HG03575 (cell line): ENCODE data around the gene KLHL29.

Experiments used
- ATAC-seq: cut with Tn5 transposase; IDR thresholded peaks from one replicate; pipeline ENCODE4 v1.9.1; 2021; ENCODE audit not compliant: unreplicated experiment, insufficient number of reproducible peaks, low FRiP score; ENCODE audit errors: extremely low read depth

Gene KLHL29

DNA sequence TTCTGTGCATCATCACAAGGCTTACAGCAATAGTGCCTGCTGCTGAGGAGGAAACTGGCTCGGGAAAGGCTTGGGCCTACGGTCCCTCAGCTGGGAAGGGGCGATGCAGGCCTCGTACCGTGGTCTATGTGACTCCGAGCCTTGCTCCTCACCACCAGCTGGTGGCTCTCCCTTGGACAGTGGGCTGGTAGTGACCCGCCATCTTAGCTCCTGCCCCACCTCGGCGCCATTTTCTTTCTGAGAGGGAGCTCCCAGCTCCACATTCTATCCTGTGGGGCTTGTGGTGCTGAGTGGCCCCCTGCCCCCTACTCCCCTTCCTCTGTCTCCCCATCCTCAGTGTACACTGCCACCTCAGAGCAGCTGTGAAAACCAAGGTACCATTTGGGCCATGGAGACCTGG is 255.7 kb downstream of the KLHL29 start:
- ATAC-seq = no peak

DNA sequence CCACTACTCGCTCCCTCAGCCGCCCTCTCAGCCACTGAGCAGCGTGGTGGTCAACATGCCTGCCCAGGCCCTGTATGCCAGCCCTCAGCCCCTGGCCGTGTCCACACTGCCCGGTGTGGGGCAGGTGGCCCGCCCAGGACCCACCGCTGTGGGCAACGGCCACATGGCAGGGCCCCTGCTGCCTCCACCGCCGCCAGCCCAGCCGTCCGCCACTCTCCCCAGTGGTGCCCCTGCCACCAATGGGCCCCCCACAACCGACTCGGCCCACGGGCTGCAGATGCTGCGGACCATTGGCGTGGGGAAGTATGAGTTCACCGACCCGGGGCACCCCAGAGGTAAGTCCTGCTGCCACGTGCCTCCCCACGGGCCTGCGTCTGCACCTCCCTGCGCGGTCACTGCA is 257.5 kb downstream of the KLHL29 start:
- no peak for ATAC-seq

DNA sequence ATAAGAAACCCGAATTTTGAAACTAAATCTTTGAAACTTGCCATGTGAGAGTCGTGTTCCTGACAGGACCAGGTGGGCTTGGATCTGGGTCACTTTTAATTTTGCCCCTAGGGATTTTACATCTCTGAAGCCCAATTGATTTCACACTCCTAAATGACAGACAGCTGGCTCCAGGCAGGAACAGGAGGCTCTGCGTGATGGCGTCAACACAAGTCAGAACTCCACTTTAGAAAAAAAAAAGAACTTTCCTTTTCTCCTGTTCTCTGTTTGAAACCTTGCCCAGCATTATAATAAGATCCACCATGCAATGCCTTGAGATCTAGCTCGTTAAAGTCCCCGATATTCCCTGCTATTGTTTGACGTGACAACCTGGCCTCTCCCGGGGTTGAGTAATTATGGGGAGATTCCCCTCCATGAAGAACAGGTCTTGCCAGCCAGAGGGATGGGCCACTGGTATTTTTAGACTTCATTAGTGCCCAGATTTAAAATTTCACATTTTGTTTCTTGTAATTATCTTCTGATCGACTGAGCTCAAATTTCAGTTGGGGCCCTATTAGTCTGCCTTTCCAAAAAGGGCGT is 260.3 kb downstream of the KLHL29 start:
- no peak for ATAC-seq

DNA sequence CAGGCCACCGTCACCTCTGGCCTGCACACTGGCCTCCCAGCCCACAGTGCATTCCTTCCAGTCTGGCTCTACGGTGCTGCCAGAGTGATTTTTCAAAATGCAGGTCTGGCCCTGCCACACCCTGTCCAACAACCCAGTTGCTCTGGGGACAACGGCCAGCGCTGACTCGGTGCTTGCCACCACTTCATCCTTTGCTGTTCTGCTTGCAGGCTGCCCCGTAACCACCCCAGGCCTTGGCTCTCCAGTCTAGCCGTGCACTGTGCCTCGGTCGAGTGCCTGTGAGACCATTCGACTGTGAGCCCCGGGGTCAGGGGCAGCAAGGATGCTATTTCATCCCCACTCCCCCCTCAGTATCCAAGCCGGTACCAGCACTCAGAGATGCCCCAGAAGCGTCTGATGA is 262.6 kb downstream of the KLHL29 start:
- no peak for ATAC-seq

DNA sequence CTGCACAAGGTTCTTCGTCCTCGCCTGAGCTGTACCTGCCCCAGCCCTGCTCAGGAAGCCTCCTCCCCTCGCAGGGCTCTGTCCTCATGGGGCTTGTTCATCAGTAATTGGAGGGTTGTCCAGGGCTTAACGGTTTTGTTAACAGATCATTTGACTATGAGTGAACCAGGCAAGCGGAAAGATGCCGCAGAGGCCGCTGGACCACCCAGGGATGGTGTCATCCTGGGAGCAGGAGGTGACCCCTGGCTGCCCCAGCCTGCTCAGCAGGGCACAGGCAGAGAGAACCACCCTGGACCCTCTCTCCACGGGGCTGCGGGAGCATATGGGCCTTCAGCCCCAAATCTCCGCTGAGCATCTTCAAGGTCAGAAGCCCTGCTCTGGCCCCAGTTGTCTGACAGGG is 264.3 kb downstream of the KLHL29 start:
- ATAC-seq = no peak

DNA sequence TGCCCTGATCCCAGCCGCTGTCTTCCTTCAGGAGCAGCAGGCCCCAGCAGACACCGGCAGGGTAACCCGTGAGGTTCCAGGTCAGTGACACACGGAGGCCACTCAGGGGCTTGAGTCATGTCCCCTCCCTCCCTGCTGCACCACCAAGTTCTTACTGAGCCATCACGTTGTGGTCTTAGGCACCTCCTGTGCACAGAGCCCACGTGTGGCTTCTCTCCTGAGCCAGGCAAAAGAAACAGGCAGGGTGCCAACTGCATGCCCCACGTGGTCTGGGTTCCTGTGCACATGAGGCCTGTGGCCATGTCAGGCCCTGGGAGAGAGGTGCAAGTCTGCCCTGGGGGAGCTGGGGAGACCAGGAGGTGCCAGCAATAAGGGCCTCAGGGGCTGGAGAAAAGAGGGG is 264.8 kb downstream of the KLHL29 start:
- ATAC-seq = no peak

DNA sequence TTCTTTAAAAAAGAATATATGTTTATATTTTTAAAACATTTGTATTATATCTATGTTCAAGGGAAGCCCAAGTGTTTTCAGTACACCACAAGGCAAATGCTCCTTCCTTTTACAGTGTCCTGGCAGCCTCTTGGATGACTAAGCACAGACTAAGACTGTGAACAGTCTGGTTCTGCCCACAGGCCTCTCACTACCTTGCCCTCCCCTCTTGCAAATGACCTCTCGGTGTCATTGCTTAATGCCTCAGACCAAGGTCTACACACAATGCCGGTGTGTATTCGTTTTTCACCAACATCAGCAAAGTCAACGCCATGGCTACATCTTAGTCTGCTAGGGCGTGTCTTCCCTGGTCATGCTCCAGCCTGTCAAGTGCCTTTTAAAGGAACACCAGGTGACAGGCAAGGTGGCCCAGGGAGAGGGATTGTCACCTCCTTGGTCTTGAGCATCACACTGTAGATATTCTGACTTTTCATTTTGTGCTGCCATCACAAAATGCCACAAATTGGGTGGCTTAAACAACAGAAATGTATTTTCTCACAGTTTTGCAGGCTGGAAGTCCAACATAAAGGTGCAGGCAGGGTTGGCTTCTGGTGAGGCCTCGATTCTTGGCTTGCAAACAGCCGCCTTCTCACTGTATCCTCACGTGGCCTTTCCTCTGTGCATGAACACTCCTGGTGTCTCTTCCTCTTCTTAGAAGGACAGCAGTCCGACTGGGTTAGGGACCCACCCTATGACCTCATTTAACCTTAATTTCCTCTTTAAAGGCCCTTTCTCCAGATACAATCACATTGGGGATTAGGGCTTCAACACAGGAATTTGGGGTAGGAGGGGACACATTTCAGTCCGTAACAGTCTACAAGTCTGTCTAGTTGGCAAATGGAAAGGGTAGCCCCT is 266.5 kb downstream of the KLHL29 start:
- ATAC-seq = no peak

DNA sequence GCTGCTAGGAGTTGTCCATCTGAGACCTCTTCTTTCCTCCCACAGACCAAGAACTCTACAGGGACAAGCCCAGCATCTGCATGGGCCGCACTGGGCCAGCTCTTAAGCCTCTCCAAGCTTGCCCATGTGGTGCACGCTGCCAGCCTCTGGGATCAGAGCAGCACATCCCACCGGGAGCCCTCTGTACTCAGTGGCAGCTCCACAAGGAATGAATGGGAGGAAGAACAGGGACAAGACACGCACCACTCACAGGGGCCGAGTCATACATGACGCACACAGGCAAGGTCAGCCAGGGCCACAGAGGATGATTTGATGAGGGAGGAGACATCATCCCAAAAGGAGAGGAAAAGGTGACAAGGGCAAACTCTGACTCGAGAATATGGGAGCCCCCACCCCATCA is 268.3 kb downstream of the KLHL29 start:
- no peak for ATAC-seq

DNA sequence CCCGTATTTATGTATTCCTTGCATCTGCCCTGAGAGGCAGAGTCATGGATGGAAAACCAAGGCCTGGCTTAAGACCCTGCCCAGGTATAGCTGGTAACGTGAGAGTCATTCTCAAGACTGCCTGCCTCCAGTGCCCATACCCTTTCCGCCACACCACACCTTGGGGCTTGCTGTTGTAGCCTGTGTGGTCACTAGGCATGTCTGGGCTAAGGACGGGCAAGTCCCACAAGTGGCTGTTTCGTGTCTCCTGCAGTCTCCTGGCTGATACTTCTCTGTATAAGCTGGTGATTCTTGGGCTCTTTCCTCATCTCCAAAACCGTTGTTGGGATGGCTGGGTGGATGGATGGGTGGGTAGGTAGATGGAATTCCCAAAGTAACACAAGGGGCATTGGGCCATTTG is 269.8 kb downstream of the KLHL29 start:
- no peak for ATAC-seq

DNA sequence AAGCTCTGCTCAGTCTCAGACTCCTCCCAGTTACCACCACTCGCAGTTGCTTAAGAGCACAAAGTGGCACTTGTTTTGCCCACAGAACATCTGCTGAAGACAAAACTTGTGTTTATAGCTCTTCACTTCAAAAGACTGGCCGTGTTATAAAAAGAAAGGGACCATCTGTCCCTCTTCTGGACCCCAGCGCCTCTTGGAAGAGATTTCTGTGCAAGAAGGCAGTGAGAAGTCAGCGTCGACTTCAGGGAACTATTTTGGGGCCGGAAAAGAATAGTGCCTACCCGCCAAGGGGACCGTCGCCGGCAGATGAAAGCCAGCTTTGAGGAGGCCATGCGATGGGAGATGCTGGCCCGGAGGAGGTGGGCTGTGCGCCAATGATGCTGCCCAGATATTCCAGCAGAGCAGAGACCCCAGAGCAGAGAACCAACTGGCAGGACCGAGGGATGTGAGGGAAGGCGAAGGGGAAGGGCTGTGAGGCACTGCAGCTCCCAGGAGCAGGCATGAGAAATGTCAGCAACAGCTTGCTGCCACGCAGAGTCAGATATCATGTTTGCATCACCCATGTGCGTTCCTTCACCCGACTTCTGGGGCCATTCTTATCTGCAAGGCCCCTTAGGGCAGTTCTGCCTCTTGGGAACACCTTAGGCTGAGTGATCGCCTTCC is 271.1 kb downstream of the KLHL29 start:
- ATAC-seq = no peak

DNA sequence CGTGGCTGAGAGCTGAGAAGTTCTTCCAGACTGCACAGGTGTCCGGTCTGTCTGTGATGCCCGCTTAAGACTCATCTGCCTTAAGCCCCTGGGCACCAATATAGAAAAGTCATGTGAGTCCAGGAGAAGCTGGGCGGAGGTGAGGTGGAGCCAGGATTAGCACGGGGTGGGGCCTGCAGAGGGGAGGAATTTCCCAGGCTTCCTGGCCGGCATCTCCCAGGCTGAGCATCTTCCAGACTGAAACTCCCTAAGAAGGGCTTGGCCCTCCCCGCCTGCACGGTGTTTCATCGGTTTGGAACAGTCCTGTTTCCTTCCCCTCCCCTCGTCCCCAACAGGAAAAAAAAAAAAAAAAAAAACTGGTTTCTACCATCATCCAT is 271.6 kb downstream of the KLHL29 start:
- no peak for ATAC-seq

DNA sequence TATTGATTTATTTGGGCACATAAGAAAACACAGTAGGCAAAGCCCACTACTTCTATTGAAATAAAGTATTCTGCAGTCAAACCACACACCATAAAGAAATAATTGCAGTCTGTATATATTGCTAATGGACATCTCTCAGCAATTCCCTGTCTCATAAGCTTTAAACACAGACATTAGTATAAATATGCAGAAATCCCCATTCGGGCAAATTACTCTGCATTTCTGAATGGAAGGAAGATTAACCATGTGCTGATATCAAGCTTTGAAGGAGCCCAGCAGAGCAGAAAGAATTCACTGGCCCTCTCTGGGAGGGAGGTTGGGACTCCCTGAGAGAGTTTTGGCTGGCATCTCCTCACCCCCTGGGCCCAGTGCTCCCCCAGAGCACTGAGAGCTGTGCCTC is 272.4 kb downstream of the KLHL29 start:
- no peak for ATAC-seq

DNA sequence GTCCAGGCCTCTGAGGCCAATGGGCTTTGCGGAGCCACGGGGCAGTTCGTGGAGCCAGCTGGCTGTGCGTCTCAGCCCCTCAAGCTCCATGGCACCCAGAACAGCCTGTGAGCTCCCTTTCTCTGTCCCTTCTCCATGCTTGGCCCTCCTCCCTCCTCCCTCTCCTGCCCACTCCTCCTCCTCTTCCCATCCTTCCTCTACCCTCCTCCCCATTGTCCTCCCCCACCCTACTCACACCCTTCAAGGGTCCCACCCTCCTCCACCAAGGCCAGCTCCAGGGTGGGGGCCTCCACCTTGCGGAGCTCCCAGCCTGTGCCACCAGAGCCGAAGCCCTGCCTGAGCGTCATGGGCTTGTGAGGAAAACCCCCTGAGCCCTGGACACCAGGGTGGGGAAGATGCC is 273.0 kb downstream of the KLHL29 start:
- ATAC-seq = no peak

DNA sequence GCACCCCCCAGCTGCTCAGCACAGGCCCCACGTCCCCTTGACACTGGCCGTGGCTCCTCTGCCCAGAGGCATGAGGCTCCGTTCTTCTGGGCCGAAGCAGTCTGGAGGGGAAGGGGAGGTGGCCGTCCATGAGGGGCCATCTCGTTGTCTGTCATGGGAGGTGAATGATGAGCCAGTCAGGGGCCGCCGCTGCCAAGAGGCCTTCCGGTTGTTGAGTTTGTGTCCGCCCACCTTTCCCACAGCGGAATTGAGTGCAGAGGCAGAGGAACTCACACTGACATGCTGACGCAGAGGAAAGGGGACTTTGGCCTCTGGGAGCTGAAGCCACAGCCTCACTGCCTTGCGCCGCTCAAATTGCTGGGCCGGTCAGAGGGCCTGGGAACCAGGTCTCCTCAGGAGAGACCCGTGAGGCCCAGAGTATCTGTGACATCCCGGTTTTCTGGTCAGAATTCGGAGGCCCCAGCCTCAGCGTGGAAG is 273.5 kb downstream of the KLHL29 start:
- no peak for ATAC-seq

DNA sequence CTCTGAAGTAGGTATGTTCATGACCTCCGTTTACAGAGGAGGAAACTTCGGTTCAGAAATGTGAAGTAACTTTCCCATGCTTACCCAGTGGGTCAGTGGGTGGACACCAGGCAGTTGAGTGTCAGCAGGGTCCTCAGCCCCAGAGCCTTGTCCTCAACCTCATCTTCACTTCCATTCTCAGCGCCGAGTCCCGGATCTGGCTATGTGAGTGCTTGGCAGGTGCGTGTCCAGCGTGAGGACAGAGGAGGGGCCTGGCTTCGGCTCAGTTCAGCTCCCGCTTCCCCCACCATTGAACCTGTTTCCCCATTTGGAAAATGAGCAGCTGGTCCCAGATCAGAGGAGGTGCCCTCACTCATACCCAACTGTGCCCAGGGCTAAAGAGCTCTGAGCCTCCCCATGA is 274.3 kb downstream of the KLHL29 start:
- no peak for ATAC-seq

DNA sequence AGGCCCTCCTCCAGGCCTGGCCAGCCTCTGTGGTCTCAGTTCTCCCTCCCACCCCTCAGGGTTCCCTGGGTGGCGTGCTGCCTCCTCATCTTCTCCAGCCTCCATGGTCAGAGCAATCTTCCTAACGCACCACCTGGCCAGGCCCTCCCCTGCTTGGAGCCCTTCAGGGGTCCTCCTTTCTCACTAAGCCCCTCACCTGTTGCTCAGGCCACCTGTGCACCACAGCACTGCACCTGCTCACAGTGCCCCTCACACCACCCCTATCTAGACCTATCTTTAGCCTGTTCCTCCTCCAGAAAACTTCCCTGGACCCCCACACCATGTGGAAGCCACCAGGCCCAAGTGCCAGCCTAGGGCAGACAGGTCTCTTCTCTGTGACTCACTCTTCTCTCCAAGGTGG is 274.8 kb downstream of the KLHL29 start:
- no peak for ATAC-seq

DNA sequence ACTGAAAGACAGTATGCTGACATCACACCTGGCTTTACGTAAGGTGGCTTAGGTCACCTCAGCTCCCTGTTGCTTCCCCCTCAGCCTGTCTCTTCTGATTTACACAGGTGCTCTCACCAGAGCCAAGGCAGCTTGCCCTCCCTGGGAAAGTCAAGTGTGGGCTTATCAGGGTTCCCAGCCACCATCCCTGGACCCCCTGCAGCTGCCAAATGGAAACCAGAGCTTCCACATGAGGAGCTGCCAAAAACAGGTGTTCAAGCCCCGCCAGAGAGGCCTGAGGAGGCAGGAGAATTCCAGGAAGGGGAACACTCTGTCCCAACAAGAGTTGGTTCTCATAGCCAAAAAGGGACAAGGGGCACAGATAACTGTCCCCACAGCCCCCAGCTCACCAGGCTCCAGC is 275.3 kb downstream of the KLHL29 start:
- no peak for ATAC-seq

DNA sequence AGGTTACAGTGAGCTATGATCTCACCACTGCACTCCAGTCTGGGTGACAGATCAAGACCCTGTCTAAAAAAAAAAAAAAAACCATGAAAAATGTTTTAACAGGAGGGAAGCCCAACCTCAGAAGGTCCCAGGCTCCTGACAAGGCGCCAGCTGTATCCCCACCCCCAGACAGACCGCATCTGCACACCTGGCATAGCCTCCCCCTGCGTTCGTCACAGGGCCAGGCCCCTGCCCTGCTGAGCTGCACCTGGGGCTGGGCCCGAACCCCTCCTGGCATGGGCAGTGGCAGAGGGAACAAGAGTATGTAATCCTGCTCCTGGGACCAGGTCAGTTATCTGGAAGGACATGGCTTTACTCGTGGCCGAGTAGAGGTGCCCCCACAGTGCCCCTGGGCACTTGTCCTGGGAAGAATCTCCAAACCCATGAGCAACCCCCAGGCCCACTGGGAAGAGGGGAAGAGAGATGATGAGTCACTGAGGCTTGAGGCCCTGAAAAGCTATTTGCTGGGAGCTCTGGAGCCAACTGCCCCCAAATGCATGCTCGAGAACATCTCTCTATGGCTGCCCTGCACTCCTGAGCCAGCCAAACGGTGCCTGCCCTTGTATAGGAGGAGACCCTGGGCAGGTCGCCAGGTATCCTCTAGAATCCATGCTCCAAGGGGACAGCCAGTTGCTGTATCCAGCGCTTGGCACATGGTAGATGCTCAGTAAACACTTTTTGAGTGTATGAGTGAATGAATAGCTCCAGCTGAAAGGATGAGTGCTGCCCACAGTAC is 276.5 kb downstream of the KLHL29 start:
- no peak for ATAC-seq

DNA sequence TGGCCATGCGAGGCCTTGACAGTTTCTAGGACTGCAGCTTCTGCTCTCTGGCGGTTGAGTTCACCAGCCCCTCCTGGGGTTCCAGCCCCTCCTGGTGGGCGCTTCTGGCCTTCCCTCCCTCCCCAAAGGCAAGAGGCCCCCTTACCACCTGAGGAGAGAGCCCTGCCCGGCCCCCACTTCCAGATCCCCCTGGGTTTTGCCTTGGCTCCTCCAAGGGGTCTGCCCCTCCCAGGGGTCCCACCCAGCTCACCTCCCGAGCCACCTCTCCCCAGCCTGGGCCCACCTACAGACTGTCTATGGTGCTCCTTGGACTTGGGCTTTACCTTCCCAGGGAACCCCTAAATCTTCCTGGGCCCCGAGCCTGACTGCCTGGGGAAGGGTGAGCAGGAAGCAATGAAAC is 277.5 kb downstream of the KLHL29 start:
- ATAC-seq = no peak
